HG03354 (cell line): Measurements from ENCODE around the gene KCNJ6.

Experiments
- ATAC-seq: cut with Tn5 transposase; IDR thresholded peaks from one replicate; pipeline ENCODE4 v1.9.1; 2021; ENCODE audit warnings: mild to moderate bottlenecking; ENCODE audit not compliant: unreplicated experiment, poor library complexity, severe bottlenecking

KCNJ6 gene

GRCh38 chr21:37908691-37909090 lies 7.6 kb downstream of the KCNJ6 start:
- ATAC-seq = no peak

- no peak for ATAC-seq
These were observed 9.2 kb downstream of the KCNJ6 start for GRCh38 chr21:37907076-37907475.

- no peak for ATAC-seq
These were observed 11.0 kb downstream of the KCNJ6 start for GRCh38 chr21:37905291-37905690.

GRCh38 chr21:37904856-37905255 lies 11.4 kb downstream of the KCNJ6 start:
- no peak for ATAC-seq

- no peak for ATAC-seq
These were observed 12.9 kb downstream of the KCNJ6 start for GRCh38 chr21:37903396-37903795.

- no peak for ATAC-seq
These were observed 17.1 kb downstream of the KCNJ6 start for GRCh38 chr21:37899146-37899545.

- no peak for ATAC-seq
These were observed 19.5 kb downstream of the KCNJ6 start for GRCh38 chr21:37896788-37897187.

GRCh38 chr21:37891972-37892371 lies 24.3 kb downstream of the KCNJ6 start:
- ATAC-seq = no peak

- no peak for ATAC-seq
These were observed 27.6 kb downstream of the KCNJ6 start for GRCh38 chr21:37888659-37889058.

- no peak for ATAC-seq
These were observed 29.4 kb downstream of the KCNJ6 start for GRCh38 chr21:37886726-37887299.

- no peak for ATAC-seq
These were observed 30.1 kb downstream of the KCNJ6 start for GRCh38 chr21:37886120-37886519.

- no peak for ATAC-seq
These were observed 37.2 kb downstream of the KCNJ6 start for GRCh38 chr21:37878946-37879660.

GRCh38 chr21:37877888-37878684 lies 38.2 kb downstream of the KCNJ6 start:
- ATAC-seq = no peak

- ATAC-seq = no peak
These were observed 39.1 kb downstream of the KCNJ6 start for GRCh38 chr21:37877171-37877570.

- ATAC-seq = no peak
These were observed 39.7 kb downstream of the KCNJ6 start for GRCh38 chr21:37876561-37876960.

- no peak for ATAC-seq
These were observed 41.1 kb downstream of the KCNJ6 start for GRCh38 chr21:37874904-37875780.

- ATAC-seq = no peak
These were observed 41.8 kb downstream of the KCNJ6 start for GRCh38 chr21:37874481-37874880.

GRCh38 chr21:37873655-37874054 lies 42.6 kb downstream of the KCNJ6 start:
- ATAC-seq = no peak

GRCh38 chr21:37871121-37871862 lies 45.0 kb downstream of the KCNJ6 start:
- ATAC-seq = no peak
